ENCODE measurements around the gene FCER2.
"Not testable (repeated sequence)": the region's sequence is repeated elsewhere in the genome, so short reads cannot be mapped to it uniquely, and the experiment has no call there.

Gene FCER2

GRCh38 chr19:7645163-7645562 lies 56.8 kb downstream of the FCER2 start:
- no peak for DNase-seq

- DNase-seq, result no peak
Observed at GRCh38 chr19:7644550-7644877, 57.4 kb downstream of the FCER2 start.

GRCh38 chr19:7643629-7644549 lies 58.0 kb downstream of the FCER2 start:
- not testable (repeated sequence) for DNase-seq

- no peak for DNase-seq
Observed at GRCh38 chr19:7643031-7643415, 58.9 kb downstream of the FCER2 start.

GRCh38 chr19:7642295-7643030 lies 59.5 kb downstream of the FCER2 start:
- no peak for DNase-seq

- no peak for DNase-seq
Observed at GRCh38 chr19:7641290-7642276, 60.3 kb downstream of the FCER2 start.

- DNase-seq, result no peak
Observed at GRCh38 chr19:7640803-7641202, 61.1 kb downstream of the FCER2 start.

- no peak for DNase-seq
Observed at GRCh38 chr19:7639863-7640348, 62.0 kb downstream of the FCER2 start.

- DNase-seq, result peak; percentile 85
Observed at GRCh38 chr19:7638802-7639465, 63.0 kb downstream of the FCER2 start.
